Heart right ventricle (tissue), 16 donors: Measurements from ENCODE around the gene PLSCR3. TPM values are rescaled to one million over a fixed set of nuclear protein-coding genes. Genes with fewer than 3 reads are reported as not detected.
A peak's percentile ranks its signal among the peaks of the same experiment; 100 is the strongest.

Experiments used
- ATAC-seq, 8 donors: fragments of 200-7000 bp; cut with Tn5 transposase; one replicate each; pipeline ENCODE4 v1.9.1; 2020; ENCODE audit warnings: mild to moderate bottlenecking in 8 of 8, moderate library complexity in 8 of 8, moderate number of reproducible peaks in 1 of 8
- DNase-seq, 2 donors: peaks; one replicate each; pipeline ENCODE4 v3.0.0-alpha.2; 2020
- H3K27ac ChIP-seq, 10 donors: fragments of 200-600 bp; sonication (generic) in 2 of 10; one replicate each; pipeline versions ENCODE4 v1.5.0 to v1.8.0; 2020 to 2022; ENCODE audit warnings: mild to moderate bottlenecking in 3 of 10
- H3K27me3 ChIP-seq, 7 donors: fragments of 200-600 bp; one replicate each; pipeline ENCODE4 v1.8.0; 2021 to 2022; ENCODE audit warnings: mild to moderate bottlenecking in 2 of 7
- H3K36me3 ChIP-seq, 9 donors: fragments of 200-600 bp; sonication (generic) in 1 of 9; one replicate each; pipeline versions ENCODE4 v1.5.0 to v1.8.0; 2020 to 2022; ENCODE audit warnings: mild to moderate bottlenecking in 2 of 9
- H3K4me1 ChIP-seq, 9 donors: fragments of 200-600 bp; sonication (generic) in 1 of 9; one replicate each; pipeline versions ENCODE4 v1.5.0 to v1.8.0; 2020 to 2022; ENCODE audit warnings: mild to moderate bottlenecking in 4 of 9
- H3K4me3 ChIP-seq, 10 donors: fragments of 200-600 bp; sonication (generic) in 2 of 10; one replicate each; pipeline versions ENCODE4 v1.5.0 to v1.8.0; 2020 to 2022; ENCODE audit warnings: mild to moderate bottlenecking in 7 of 10, moderate library complexity in 2 of 10
- H3K9me3 ChIP-seq, 11 donors: fragments of 200-600 bp in 10 of 11; sonication (generic) in 2 of 11; one replicate each; pipeline versions ENCODE4 v1.5.0 to v1.8.0; 2013 to 2022; ENCODE audit warnings: mild to moderate bottlenecking in 2 of 11, control low read depth in 1 of 11, moderate library complexity in 1 of 11
- WGBS, 2 donors: extraction: QIAGEN DNeasy Blood & Tissue Kit; methylation state at CpG; one replicate each; pipeline ENCODE4 v1.1.7; 2013; ENCODE audit warnings: inconsistent platforms in 1 of 2; 5-methylcytosine and 5-hydroxymethylcytosine counted together
- intact Hi-C, 10 donors: fragments of 100-400 bp; cut with DNase I; formaldehyde crosslinking; loops; one replicate each; pipeline versions ENCODE4 v1.11.1 to v1.14.2; 2022
- polyA plus RNA-seq, 2 donors: library from polyadenylated mRNA; stranded (reverse); fragments of 200-250 nt; gene quantifications; one replicate each; pipeline ENCODE4 v1.2.3, GENCODE V29; 2013
- total RNA-seq, 10 donors: library from RNA; stranded (reverse); fragmentation: NEBNext Ultra II Directional in 3 of 10; extraction: Animal tissue kit (Norgen Biotek cat#: 25700) in 3 of 10; gene quantifications; one replicate each; pipeline versions ENCODE4 v1.2.1 to v1.2.4, GENCODE V29; 2021 to 2023
- TF ChIP-seq, protein P1 (sequence below), 9 donors: fragments of 200-600 bp; sonication (generic) in 2 of 9; IDR thresholded peaks; one replicate each; pipeline versions ENCODE4 v1.5.0 to v1.8.0; 2021 to 2022; ENCODE audit warnings: antibody characterized with exemption in 9 of 9, mild to moderate bottlenecking in 5 of 9, moderate library complexity in 1 of 9
- donor health status: Arrhythmogenic right ventricular cardiomyopathy.
- donor health status: ischemic (EF 13 %, LVEDD 7.1; RV severe dilation, severe dysfunction).
- donor health status: healthy with polysubstance abuse.
- donor health status: DM: no; HTN: yes; CAD: no.
- donor health status: DM: no; HTN: no; CAD: no.
- donor health status: ischemic (EF 25% LVEDD 6.9; RV normal size, moderate dysfunction).
- donor health status: ischemic (EF 25% LVEDD 5.7; RV mildly dilated, moderate dysfunction).
- donor health status: healthy.
- donor health status: DM: yes; HTN: yes; CAD: no.
- donor health status: Ischemic cardiomyopathy.
- donor health status: ischemic (EF 35%, LVEDD 5.7; RV mildly dilated, moderate dysfunction).
- donor health status: nonischemic (EF 11% LVEDD 7.7; RV severe dilation, severe dysfunction).
- donor health status: DM: yes; HTN: yes; CAD: no.
- donor health status: PGD.
- donor health status: ischemic (EF 29% LVEDD 5.4; RV normal size, mild dysfunction).
- donor health status: nonischemic (EF 23%, LVEDD 6.1; RV moderate dilation, normal function).

Gene PLSCR3
- total and polyA plus RNA-seq, 12 donors: 14.4 to 32.9 (median 17.7) TPM

DNA sequence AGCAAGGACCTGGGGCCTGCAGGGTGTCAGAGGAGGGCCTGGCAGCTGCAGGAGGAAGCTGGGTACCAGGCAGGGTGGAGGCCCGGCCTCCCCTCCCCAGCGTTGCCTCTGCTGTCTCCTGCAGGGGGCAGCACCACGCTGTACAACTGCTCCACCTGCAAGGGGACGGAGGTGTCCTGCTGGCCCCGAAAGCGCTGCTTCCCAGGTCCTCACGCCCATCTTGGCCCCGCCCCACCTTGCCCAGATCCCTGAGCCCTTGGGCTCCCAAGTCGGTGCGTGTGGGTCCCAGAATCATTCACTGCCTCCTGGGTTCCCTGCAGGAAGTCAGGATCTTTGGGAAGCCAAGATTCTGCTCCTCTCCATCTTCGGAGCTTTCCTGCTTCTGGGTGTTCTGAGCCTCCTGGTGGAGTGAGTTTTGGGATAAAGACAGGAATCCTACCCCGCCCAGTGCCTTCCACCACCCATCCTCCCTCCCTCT is 38.2 kb downstream of the PLSCR3 start:
- H3K9me3 ChIP-seq: no peaks in the 10 kb centered on the region
- H3K27me3 ChIP-seq: no peaks in the 10 kb centered on the region
- TF ChIP-seq, protein P1, sequence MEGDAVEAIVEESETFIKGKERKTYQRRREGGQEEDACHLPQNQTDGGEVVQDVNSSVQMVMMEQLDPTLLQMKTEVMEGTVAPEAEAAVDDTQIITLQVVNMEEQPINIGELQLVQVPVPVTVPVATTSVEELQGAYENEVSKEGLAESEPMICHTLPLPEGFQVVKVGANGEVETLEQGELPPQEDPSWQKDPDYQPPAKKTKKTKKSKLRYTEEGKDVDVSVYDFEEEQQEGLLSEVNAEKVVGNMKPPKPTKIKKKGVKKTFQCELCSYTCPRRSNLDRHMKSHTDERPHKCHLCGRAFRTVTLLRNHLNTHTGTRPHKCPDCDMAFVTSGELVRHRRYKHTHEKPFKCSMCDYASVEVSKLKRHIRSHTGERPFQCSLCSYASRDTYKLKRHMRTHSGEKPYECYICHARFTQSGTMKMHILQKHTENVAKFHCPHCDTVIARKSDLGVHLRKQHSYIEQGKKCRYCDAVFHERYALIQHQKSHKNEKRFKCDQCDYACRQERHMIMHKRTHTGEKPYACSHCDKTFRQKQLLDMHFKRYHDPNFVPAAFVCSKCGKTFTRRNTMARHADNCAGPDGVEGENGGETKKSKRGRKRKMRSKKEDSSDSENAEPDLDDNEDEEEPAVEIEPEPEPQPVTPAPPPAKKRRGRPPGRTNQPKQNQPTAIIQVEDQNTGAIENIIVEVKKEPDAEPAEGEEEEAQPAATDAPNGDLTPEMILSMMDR (IDR thresholded peaks at IDR 0.05): peak; percentile 64 to 92 (median 85)
- intact Hi-C loops: loop anchor here in 9 of 10 donors (1.0 to 10.0 kb wide), 11 partner anchors 36 to 329 kb away; partner anchors contain the start of genes FGF11 (in 5 of the 9), TMEM102 (in 5 of the 9), SENP3 (in 4 of the 9) and PLSCR3 (in 2 of the 9)
- WGBS, 2 donors: 13 to 14% methylated on average over 11 to 12 of the region's 12 CpGs
- ATAC-seq: peak in 4 of 8 donors; percentile 22 to 39 (median 36)
- no peaks in the 10 kb centered on the region for H3K36me3 ChIP-seq
- H3K4me3 ChIP-seq: peak overlapping the region in 1 of 10 donors; percentile 12
- peak; percentile 77 to 84 for DNase-seq
- peaks cover 6 to 42% (median 31%) of the 10 kb centered on the region in 9 donors for H3K4me1 ChIP-seq
- peak overlapping the region in 5 of 10 donors; percentile 4 to 34 (median 16) for H3K27ac ChIP-seq

DNA sequence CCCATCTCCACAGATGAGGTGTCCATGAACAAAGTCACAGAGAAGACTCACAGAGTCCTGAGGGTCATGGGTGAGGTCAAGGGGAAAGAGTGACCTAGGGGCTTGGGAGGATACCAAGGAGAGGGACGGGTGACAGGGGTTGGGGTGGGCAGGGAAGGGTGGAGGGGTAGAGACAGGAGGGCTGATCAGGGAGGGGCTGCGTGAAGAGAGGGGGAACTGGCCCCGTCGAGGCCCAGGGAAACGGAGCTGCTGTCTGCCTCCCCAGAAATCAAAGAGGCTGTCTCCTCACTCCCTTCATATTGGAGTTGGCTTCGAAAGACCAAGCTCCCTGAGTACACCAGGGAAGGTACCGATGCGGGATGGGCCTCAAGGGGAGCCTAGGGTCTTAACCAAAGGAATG is 38.8 kb downstream of the PLSCR3 start:
- no peaks in the 10 kb centered on the region for H3K9me3 ChIP-seq
- no peaks in the 10 kb centered on the region for H3K27me3 ChIP-seq
- intact Hi-C loops: loop anchor here in 7 of 10 donors (2.0 to 10.0 kb wide), 8 partner anchors 37 to 329 kb away; partner anchors contain the start of genes FGF11 (in 4 of the 7), TMEM102 (in 4 of the 7), SENP3 (in 3 of the 7) and PLSCR3 (in 2 of the 7)
- H3K4me3 ChIP-seq: no peak overlapping the region
- DNase-seq (no peak), ATAC-seq (no peak)
- peak overlapping the region in 4 of 10 donors; percentile 16 to 36 (median 22) for H3K27ac ChIP-seq
- peaks cover 6 to 47% (median 33%) of the 10 kb centered on the region in 9 donors for H3K4me1 ChIP-seq
- WGBS, 2 donors: 78 to 81% methylated on average over 8 of the region's 8 CpGs
- H3K36me3 ChIP-seq: no peaks in the 10 kb centered on the region
- TF ChIP-seq, protein P1 (IDR thresholded peaks at IDR 0.05): no peak

DNA sequence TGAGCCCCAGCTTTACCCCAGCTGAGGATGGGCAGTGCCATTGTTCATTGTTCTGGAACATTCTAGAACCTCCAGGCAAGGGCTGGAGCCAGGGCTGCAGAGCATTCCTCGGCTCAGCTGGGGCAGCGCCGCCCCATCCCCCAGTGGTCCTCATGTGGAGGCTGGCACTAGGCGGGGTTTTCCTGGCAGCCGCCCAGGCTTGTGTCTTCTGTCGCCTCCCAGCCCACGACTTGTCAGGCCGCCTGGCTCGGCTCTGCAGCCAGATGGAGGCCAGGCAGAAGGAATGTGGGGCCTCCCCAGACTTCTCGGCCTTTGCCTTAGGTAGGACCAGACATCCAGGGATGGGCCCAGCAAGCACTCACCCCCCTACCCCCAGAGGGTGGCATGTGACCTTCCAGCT is 39.3 kb downstream of the PLSCR3 start, which contains the start of gene TMEM95:
TMEM95 (plus strand) TSS at position 104 of the 400 bp plus-strand sequence; CDS start at position 153, 49 bp downstream.
- Histone ChIP-seq H3K9me3 (no peaks in the 10 kb centered on the region), H3K4me3 (peak within 1 kb of the TSS in 1 of 10 donors; percentile 12), H3K27me3 (no peaks in the 10 kb centered on the region), H3K36me3 (no peaks in the 10 kb centered on the region), H3K4me1 (peaks cover 6 to 53% (median 38%) of the 10 kb centered on the region in 9 donors), H3K27ac (peak within 1 kb of the TSS in 5 of 10 donors; percentile 7 to 36 (median 19))
- TF ChIP-seq, protein P1 (IDR thresholded peaks at IDR 0.05): no peak
- DNase-seq: peak; percentile 65 to 66
- peak in 1 of 8 donors; percentile 34 for ATAC-seq
- intact Hi-C loops: loop anchor here in 7 of 10 donors (2.0 to 10.0 kb wide), 8 partner anchors 37 to 330 kb away; partner anchors contain the start of genes FGF11 (in 4 of the 7), TMEM102 (in 4 of the 7), SENP3 (in 3 of the 7) and PLSCR3 (in 2 of the 7)
- WGBS, 2 donors: 41 to 46% methylated on average over 10 of the region's 10 CpGs

DNA sequence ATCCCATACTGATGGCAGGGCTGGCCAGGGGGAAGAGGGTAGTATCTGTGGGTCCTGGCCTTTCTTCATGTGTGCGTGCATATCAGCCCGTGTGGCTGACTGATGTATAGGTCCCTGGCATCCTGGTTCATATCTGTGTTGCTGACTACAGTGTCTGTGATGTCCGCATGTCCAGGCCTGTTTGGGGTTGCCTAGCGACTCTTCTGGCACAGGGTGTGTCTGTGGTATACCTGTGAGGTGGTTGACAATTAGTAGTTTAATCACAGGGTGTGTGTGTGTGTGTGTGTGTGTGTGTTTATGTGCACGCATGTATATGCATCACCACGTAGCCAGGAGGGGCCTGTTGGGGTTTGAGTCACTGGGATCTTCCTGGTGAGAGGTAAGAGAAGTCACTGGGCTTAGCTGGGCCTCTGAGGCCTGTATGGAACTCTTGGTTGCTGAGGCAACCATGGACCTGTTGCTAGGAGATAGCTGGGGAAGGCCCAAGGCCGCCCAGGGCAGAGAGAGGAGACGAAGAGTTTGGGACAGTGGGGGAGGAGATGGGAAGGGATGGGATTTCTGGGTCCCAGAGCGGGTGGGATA is 40.0 kb downstream of the PLSCR3 start:
- intact Hi-C loops: loop anchor here (2.0 to 10.0 kb wide), 11 partner anchors 38 to 330 kb away; partner anchors contain the start of genes FGF11 (in 5 of the 10), TMEM102 (in 5 of the 10), SENP3 (in 4 of the 10) and PLSCR3 (in 2 of the 10)
- no peak for ATAC-seq
- 80 to 88% methylated on average over 9 of the region's 9 CpGs for WGBS, 2 donors

More for the DNA sequence above, 40.0 kb downstream of the PLSCR3 start:
- Histone ChIP-seq H3K27ac (peak overlapping the region in 3 of 10 donors; percentile 7 to 36 (median 19)), H3K4me3 (no peak overlapping the region), H3K9me3 (no peaks in the 10 kb centered on the region), H3K27me3 (no peaks in the 10 kb centered on the region), H3K4me1 (peaks cover 8 to 60% (median 46%) of the 10 kb centered on the region in 9 donors), H3K36me3 (no peaks in the 10 kb centered on the region)
- DNase-seq: no peak
- TF ChIP-seq, protein P1 (IDR thresholded peaks at IDR 0.05): no peak
